HFF-Myc (cell line): ENCODE results near the gene MT1H.

Experiments used
- DNase-seq: peaks from one replicate; pipeline ENCODE4 v3.0.0-alpha.2; 2011; ENCODE audit warnings: low read depth; ENCODE audit errors: extremely low read depth
- H3K4me3 ChIP-seq: replicated peaks from 2 replicates; pipeline ENCODE4 v1.5.1; 2011; ENCODE audit warnings: low read depth, mild to moderate bottlenecking, control low read depth, low read length
- CTCF ChIP-seq: IDR thresholded peaks from 2 replicates; pipeline ENCODE4 v1.5.1; 2012; ENCODE audit warnings: mild to moderate bottlenecking, low read depth, low read length, control low read depth; ENCODE audit errors: missing control alignments

Gene MT1H

GRCh38 chr16:56684256-56684925 is 14.8 kb downstream of the MT1H start:
- TF ChIP-seq CTCF = no peak
- no peak for DNase-seq
- no peak overlapping the region for H3K4me3 ChIP-seq

- no peak overlapping the region for H3K4me3 ChIP-seq
- TF ChIP-seq CTCF = no peak
Observed at GRCh38 chr16:56684926-56685590, 15.4 kb downstream of the MT1H start.

GRCh38 chr16:56686758-56687157 is 17.1 kb downstream of the MT1H start:
- TF ChIP-seq CTCF = no peak
- H3K4me3 ChIP-seq = no peak overlapping the region
- no peak for DNase-seq

More at GRCh38 chr16:56684926-56685590, 15.4 kb downstream of the MT1H start:
- DNase-seq = no peak

DNA sequence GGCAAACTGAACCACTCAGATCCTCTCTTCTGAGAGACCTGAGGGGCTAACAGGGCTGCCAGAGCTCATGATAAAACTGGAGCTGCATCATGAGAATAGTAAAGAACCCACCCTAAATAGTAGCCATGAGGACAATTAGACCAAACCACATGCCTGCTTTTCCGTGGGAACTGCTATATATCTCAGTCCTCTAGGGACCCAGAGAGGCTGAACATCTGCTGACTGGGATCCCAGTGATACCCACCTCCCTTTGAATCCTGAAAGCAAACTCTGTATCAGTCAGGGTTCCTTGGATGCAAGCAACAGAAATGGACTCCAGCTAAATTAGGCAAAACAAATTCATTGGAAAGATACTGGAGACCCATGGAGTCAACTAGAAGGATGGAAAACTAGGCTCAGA is 19.1 kb downstream of the MT1H start:
- no peak for TF ChIP-seq CTCF
- H3K4me3 ChIP-seq = no peak overlapping the region
- DNase-seq = no peak

DNA sequence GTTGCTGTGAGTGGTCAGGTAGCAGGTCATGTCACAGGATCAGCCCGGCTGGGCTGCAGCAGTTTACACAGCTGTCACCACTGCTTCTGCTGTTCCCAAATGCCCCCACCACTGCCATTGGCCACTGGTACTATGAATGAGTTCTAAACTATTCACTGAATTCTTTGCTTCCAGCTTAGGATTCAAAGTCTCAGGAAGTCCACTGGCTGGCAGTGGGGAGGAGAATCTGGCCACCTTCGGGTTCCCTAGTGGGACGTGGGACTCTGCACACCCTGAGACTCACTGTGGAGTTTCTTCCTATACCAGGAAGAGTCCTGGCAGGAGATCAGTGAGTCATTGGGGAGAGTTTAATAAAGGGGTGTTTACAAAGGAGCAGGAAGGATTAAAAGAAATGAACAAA is 19.6 kb downstream of the MT1H start:
- no peak overlapping the region for H3K4me3 ChIP-seq
- TF ChIP-seq CTCF = no peak
- DNase-seq = no peak

GRCh38 chr16:56690420-56691122 is 21.0 kb downstream of the MT1H start:
- no peak for DNase-seq
- no peak for TF ChIP-seq CTCF
- H3K4me3 ChIP-seq = no peak overlapping the region
